Activated CD8-positive, alpha-beta memory T cell treated with anti-CD3 and anti-CD28 coated beads for 4 hours (primary cell): ENCODE results near the gene SPOCK2.

Source experiments
- DNase-seq, 2 donors: peaks; one replicate each; pipeline ENCODE4 v3.0.0-alpha.2; 2020; ENCODE audit warnings: low read depth in 2 of 2

Gene SPOCK2

DNA sequence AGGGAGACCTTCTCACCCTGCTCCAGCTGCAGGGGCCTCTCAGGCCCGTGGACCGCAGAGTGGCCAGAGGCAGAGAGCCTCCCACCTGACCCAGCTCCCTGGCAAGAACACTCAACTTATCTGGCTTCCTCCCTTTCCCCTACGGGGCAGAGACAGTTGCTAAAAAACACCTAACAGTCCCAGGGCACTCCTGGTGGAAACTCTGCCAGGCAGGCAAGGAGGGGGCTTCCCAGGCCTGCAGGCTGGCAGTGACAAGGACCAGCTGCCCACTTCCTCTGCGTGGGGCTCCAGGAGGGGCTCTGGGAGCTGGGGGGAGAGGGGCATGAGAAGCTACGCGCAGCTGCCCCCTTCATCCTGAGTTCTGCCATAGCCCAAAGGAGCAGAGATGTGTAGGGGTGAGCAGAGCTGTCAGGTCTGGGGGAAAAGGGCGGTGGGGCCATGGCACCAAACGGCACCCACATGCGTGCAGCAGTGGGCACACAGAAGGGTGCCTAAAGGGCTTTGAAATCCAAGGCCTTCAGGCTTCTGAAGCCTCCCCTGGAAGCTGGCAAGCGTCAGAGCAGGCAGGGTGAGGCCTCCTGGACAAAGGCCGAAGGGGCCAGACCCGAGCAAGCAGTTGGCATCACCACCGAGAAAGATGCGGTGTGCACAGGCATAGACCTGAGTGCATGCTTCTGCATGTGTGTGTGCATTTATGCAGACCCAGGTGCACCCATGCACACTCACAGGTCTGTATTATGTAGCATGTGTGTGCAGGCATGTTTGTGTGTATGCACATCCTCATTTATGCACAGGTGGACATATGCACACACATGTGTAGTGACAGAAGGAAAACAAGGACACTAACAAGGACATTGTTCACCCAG lies 14.4 kb downstream of the SPOCK2 start:
- DNase-seq, result no peak

DNA sequence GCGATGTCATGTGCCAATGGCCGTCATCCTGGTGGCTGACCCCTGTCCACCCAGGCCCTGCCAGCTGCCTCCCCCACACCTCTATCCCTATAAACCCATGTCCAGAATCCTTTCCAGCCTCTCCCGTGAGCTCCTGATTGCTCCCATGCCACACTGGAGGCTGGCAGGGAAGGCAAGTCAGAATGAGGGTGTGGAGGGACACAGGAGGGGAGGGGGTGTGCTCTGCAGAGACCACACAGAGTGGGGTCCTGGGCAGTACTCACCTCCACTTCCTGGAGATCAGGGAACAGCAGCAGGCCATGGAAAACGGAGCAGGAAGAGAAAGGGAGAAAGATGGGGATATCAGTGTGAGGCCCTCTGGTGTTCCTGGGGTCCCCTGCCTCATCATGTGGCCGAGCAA lies 15.7 kb downstream of the SPOCK2 start:
- DNase-seq, result no peak

DNA sequence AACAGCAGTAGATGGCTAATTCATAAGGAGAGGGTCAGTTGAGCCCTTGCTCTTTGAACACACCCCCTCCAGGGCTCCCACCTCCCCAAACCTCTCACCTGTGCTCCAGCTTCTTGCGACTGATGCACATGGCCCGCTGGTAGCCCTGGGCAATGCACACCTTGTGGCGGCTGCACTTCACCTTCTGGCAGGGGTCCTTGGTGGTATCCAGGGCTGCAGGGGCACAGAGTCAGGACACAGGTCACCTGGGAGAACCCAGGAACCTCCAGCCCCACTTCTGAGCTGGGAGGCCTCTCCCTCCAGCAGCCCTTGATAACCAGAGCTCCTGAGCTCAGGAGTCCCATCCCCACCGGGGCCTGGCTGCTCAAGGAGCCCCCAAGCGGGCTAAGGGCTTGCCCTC lies 16.3 kb downstream of the SPOCK2 start:
- no peak for DNase-seq

DNA sequence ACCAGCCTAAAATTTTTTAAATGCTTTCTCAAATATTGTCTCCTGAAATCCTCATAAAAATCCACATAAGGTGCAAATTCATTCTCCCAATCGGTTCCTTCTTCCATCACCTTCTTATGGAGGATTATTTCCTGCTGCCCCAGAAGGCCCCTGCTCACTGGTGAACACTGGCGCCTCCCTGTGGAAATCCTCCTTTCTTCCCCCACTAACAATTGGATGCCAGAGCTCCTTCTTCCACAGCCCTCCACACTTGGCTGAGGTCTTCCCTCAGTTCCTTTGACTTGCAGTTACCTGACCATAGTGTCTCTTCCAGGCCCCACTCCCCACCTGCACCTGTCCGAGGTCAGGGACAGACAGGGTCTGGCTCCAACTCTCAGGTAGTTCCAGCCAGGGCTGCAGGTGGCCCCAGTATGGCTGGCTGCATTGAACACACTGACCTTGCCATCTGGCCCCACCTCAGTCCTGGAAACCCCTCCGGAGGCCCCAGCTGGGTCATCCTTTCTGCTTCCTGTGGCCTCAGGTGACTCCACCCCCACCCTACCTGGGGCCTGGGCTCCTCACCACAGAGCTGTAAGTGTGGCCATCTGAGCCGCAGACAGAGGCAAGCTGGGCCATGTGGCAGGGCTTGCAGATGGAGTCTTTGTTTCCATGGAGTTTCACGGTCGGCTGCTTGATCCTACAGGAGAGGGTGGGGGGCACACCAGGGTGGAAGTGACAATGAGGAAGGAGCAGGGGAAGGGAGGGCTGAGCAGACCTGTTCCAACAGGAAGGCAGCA lies 18.4 kb downstream of the SPOCK2 start:
- no peak for DNase-seq

DNA sequence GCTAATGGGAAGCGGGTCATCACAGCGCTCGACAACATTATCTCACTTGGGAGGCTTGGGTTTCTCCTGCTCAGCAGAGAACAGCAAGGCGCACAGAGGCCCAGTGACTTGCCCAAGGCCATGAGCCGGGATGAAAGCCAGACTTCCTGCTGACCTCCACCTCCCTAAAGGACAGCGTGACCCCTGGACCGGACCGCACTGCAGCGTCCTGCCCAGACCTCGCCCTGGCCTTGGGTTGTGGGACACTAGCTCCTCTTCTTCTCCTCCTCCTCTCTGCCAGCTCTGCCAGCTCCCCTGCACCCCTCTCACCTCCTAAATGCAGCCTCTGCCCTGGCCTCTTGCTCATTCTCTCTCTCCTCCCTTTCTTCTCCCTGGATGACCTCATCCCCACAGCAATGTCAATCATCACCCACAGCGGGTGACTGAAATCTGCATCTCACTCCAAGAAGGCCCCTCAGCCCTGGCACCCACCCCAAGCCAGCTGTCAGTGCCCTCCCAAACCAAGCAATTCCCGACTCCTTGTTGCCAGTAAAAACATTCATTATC lies 19.4 kb downstream of the SPOCK2 start:
- no peak for DNase-seq

DNA sequence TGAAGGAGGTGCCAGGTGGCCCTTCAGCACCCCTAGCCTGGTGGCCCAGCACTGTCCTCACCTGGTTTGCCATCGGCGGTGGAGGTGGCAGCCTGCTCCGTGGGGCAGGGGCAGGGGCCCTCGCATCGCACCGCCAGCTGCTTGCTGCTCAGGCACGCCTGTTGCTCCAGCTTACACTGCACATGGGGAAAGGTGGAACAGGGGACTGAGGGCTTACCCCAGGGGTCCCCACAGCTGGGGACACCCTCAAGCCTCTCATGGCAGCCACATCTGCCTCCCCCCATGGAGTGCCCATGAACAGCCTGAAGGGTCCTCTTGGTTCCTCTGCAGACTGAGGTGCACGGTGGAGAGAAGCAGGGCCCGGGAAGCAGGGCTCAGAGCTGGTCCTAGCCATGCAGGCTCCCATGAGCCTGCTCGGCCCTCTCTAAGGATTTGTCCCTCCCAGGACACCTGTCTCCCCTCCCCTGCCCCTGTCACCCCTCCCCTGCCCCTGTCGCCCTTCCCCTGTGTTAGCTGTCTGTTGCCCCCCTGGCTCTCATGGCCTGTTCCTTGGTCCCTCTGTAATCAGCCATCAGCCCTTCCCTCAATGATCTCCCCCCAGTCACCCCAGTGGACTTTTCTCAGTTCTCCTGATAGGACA lies 20.1 kb downstream of the SPOCK2 start:
- DNase-seq, result no peak

DNA sequence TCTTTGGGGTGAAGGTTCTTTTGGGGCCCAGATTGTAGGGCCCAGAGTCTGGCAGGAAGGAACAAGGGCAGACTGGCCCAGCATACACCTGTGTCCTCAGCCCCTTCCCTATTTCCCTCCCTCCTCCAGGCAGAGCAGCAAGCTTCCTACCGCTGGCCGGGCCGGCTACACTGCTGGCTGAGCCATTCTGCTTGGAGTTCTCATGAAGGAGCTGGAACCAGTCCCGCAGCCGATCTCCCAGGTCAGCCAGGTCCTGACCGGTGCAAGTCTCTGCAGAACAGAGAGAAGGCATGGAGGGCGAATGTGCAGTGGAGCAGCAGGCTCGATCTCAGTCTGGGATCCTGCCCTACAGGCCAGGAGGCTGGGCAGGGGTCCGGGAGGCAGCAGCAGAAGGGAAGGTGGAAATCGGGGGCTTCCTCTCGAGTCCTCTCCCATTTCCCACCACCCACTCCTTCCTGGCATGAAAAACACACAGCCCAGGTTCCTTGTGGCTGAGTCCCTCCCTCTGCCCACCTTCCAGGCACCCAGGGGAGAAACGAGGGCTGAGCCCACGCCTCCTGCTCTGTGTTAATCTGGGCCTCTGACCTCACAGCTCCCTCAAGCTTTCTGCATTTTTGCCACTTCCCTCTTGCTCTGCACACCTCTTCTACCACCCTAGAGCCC lies 20.8 kb downstream of the SPOCK2 start:
- DNase-seq, result no peak

DNA sequence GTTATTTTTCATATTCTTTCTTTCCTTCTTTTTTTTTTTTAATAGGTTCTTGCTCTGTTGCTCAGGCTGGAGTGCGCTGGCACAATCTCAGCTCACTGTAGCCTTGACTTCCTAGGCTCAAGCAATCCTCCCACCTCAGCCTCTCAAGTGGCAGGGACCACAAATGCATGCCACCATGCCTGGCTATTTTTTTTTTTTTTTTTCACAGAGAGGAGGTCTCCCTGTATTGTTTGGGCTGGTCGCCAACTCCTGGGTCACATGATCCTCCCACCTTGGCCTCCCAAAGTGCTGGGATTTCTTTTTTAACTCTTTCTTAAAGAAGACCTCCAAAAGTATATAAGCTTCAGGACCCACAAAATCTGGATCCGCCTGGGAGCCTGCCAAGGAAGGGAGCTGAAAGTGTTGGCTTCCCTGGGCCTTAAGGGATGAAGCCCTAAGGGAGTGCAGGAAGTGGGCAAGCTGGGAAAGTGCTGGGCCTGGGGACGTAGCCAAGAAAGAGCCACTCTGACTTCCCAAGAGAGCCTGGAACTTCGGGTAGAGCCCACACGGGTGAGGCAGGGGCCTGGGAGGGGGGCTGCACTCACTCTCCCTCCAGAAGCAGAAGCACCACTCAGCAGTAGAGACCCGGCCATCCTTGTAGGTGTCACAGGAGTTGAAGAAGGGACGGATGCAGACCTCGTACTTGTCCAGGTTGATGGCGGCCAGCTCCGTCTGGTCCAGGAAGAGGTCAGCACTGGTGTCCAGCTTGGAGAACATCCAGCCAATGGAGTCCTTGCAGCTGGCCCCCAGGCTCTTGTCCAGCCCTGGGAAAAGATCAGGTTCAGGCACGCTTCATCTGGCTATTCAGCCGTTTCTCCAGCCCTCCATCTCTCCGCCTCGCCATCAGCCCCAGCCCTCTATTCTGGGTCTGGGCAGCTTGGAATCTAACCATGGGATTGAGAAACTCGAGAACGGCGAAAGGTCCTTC lies 21.8 kb downstream of the SPOCK2 start:
- no peak for DNase-seq

DNA sequence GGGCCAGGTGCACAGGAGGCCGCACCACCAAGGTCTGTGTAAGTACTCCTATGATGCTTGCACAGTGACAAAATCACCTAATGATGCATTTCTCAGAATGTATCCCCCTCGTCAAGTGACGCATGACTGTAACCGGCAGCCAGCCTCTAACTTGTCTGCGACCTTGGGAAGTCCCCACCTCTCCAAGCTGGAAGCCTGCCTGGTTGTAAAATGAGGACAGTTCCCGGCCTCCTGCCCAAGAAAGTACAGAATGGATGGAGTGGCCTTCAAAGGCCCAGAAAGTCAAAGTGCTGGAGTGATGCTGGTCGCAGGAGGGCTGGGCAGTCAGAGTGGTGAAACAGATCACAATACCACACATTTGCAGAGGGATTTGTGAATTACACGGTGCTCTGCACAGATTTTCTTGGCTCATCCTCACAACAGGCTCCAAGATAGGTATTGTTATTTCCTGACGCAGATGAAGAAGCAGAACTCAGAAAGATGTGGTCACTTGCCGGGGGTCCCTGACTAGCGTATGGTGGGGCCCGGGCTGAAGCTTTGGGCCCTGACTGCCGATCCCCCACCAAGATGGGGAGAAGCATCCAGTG lies 22.8 kb downstream of the SPOCK2 start:
- no peak for DNase-seq

DNA sequence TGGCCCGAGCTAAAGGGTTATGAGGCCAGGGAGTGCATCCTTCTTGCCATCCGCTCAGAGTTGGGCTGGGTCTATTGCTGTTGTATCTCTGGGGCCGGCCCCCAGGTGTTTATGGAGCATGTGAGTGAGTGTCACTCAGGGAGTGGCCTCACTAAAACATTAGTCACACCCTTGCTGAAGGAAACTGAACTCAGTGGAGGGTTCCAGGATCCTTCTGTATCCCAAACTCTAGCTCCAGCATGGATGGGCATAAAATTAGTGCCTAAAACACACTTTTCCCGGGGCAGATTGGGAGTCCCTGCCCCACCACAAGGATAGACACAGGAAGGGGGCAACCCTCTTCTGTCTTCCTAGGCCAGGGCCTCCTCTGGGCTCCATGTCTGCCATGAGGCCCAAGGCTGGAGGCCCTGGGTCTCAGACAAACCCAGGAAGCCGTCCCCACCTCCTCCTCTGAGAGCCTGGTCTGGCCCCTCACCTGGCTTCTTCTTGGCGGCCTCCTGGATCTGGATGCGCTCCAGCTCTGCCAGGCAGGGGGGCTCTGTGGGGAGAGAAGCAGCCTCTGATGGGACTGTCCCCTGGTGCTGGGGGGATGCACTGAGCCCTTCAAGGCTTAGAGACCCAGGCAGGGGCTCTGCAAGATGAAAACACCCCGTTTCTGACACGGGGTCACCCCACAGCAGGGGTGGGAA lies 24.5 kb downstream of the SPOCK2 start:
- DNase-seq, result no peak

DNA sequence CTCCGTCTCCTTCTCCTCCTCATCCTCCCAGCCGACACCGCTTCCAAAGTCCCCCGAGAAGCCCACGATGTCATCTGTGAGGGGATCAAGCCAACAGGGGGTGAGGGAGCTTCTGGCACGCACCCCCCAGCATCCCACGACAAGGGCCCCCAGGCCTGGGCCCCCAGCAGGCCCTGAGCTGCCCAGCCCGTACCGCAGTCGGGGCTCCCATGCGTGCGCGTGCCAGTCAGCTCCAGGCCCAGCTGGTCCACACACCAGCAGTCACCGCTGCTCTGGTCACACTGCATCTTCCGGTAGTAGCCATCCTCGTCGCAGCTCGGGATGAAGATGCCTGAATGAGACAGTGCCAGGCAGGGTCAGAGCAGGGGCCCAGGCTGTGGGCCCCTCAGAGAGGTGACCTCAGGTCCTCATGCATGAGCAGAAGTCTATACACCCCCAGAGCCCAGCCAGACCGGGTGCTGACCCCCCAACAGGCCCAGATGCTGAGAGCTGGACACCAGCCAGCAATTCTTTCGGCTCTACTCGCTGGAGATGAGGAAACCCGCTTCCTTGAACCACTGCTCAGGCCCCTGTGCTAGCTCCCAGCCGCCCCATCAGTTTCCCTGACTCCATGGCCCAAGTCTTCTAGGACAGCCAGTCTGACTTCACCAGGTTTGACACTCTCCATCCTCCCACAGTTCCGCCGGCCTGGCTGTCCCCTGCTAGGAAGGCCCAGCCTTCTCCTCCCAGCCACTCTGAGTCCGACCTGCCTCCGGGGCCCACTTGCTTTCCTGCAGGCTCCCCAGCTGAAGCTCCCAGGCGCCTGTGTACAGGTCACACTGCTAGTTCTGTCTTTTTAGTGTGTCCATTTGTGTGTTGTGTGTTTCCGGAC lies 25.3 kb downstream of the SPOCK2 start:
- no peak for DNase-seq

DNA sequence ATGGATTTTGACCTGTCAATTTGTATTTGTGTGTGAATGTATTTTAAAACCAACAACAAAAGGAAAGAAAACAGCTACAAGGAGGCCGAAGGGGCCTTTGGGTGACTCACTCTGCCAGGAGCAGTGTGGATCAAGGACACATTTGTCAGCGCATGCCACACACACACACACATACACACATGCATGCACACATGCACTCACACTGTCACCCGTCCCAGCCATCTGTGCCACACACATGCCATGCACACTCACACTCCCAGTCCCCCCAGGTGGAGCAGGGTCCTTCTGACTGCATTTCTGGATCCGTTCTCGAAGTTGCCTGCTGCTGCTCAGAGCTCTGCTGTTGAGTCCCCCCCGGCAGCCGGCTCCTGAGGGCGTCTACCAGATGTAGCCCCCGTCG lies 26.0 kb downstream of the SPOCK2 start:
- no peak for DNase-seq

DNA sequence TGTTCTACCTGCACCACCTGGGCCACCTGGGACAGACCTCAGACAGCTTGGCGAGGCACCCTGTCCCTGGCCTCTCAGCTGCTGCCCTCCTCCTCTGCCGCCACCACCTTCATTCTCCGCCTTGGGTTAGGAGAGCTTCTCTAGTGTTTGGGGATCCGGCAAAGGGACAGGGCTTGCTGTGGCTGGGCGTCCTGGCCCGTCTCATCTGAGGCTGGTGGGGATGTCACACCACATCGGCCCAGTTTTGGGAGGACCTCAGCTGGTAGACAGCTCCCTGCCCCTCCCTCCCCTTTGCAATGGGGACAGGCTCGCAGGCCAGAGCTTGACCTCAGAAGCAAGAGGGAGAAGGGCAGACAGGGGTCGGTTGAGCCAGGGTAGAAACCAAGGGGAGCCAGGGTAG lies 26.4 kb downstream of the SPOCK2 start:
- DNase-seq, result no peak

DNA sequence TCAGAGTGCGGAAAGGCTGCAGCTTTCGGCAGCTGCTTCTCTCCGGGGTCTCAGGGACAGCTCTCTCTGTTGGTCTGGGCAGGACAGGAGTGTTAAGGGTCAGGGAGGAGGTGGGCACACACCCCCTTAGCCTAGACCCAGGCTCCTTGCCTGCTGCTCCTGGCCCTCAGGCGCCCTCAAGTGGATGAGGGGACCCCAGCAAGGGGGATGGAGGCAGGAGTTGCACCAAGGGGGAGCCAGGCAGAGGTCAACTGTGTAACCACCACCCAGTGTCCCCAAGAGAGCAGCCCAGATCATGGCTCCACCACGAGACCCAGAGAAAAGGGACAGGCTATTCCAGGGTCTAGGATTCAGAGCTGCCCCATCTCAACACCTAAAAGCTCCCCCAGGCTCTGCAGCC lies 26.9 kb downstream of the SPOCK2 start:
- no peak for DNase-seq

DNA sequence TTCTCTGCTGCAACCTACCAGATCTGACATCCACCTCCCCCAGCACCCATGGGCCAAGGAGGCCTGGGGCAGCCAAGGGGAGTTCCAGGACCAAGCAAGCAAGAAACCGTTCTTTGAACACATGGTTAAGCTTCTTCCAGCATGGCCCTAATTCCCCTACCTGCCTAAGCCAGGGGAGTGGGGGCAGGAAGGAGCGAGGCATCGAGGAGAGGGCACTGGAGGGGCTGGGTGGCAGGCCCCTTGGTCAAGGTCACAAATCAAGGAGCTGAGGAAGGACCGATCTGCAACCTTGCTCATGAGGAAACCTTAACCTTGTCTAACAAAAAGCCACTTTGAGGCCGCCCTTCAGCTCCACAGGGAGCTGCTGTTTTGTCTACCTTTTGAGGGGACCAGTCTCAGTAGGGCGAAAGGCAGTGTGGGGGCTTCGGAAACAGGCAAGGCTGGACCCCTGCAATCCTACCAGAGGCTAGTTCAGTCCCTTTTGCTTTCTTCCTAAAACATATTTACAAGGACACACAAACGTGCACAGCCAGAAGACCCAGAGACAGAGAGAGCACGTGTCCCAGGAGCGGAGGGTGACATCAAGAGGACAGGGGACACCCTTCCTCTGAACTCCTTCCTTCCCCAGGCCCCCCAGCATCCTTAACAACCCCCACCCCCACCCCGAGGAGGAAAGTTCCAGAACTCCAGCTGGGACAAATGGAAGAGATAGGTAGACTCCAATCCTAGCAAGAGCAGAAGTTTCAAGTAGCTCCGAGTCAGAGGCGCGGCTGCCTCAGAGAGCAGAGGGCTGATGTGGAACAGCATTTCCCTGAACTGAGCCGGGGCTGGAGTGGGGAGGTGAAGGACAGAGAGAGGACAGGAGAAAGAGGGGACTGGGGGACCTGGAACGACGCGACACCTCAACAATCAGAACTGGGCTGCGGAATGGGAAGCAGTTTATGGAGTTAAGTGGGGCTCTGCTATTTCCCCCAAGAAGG lies 28.2 kb downstream of the SPOCK2 start:
- no peak for DNase-seq

DNA sequence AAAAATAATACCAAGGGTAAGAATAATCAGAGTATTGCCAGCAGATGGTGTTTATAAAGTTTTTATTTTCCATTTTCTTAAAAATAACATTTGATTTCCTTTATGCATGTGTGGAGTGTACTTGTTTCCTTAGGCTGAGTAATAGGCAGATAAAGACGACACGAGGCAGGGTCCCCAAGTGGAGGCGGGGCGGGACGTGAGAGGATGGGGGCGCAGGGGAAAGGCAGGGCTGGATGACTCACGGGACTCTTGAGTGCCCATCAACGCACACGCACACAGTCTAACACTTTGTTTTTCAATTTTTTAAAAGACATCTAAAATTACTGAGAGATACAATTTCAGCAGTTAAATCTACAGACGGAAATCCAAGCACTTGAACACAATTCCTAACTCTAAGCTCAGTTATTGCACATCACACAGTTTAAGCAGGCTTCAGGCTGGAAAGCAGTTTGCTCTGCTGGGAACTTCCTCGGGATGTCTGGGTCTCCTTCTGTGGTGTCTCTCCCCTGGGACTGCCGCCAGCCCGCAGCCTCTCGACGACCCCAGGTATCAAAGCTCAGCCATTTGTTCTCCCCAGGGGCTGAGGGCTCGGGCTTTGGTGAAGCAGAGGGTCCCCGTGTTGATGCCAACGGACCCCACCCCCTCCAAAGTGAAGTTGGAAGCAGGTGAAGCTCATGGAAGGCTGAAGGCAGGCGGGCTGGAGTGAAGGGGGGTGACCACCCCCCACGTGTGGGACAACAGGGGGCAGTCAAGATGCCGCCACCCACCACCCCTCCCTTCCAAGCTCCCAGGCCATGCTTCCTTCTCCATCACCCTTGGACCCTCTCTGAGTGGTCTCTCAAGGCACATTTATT lies 29.1 kb downstream of the SPOCK2 start:
- DNase-seq, result peak; percentile 41 to 42
